ENCODE results near the gene APEX2. TPM values are rescaled to one million over a fixed set of nuclear protein-coding genes. Genes with fewer than 3 reads are reported as not detected.

APEX2 gene
- polyA plus RNA-seq, 1 donor from 2014 or later = 3.0 TPM

DNA sequence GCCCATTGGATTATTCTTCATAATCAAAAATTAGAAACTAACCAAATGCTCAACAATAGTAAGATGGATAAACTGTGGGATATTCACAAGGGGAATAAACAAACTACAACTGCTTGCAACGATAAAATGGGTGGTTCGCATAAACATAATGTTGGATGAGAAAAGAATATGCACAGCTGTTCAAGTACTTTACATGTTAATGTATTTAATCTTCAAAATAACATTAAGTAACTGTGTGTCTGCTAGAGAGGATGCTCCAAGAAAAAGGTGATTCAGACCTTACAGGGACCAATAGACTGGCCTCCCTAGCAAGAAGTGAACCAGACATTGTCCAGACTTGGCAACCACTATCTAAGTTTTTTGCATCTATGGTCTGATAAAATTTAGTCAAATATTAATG lies 8.5 kb upstream of the APEX2 start:
- Histone ChIP-seq H3K36me3 (ENCODE audit: insufficient read depth, low read length) (no peaks in the 10 kb centered on the region), H3K4me2 (ENCODE audit: low read length) (no peak overlapping the region), H2AFZ (ENCODE audit: low read depth, low read length) (no peak overlapping the region), H3K79me2 (replicated peaks; ENCODE audit: insufficient read depth, low read length) (no peaks in the 10 kb centered on the region), H4K20me1 (ENCODE audit: insufficient read depth) (no peaks in the 10 kb centered on the region), H3K4me3 (ENCODE audit: low read length) (no peak overlapping the region), H3K9ac (ENCODE audit: low read length) (no peak overlapping the region), H3K27ac (ENCODE audit: low read length) (no peak overlapping the region), H3K9me3 (ENCODE audit: low read length) (no peaks in the 10 kb centered on the region), H3F3A (ENCODE audit: insufficient read depth, low read length, poor library complexity, severe bottlenecking) (no peaks in the 10 kb centered on the region), H3K27me3 (ENCODE audit: insufficient read depth, low read depth, low read length) (no peaks in the 10 kb centered on the region), H3K9me2 (ENCODE audit: insufficient read depth, low read length) (no peaks in the 10 kb centered on the region)
- no peak for TF ChIP-seq EZH2 (IDR thresholded peaks at IDR 0.05; ENCODE audit: borderline replicate concordance, insufficient read depth, low read length, poor library complexity, severe bottlenecking)
- TF ChIP-seq POLR2AphosphoS5 (IDR thresholded peaks at IDR 0.05) = no peak
- TF ChIP-seq SMC3 (conservative IDR thresholded peaks at IDR 0.05; ENCODE audit: poor library complexity) = no peak
- TF ChIP-seq, protein P1, sequence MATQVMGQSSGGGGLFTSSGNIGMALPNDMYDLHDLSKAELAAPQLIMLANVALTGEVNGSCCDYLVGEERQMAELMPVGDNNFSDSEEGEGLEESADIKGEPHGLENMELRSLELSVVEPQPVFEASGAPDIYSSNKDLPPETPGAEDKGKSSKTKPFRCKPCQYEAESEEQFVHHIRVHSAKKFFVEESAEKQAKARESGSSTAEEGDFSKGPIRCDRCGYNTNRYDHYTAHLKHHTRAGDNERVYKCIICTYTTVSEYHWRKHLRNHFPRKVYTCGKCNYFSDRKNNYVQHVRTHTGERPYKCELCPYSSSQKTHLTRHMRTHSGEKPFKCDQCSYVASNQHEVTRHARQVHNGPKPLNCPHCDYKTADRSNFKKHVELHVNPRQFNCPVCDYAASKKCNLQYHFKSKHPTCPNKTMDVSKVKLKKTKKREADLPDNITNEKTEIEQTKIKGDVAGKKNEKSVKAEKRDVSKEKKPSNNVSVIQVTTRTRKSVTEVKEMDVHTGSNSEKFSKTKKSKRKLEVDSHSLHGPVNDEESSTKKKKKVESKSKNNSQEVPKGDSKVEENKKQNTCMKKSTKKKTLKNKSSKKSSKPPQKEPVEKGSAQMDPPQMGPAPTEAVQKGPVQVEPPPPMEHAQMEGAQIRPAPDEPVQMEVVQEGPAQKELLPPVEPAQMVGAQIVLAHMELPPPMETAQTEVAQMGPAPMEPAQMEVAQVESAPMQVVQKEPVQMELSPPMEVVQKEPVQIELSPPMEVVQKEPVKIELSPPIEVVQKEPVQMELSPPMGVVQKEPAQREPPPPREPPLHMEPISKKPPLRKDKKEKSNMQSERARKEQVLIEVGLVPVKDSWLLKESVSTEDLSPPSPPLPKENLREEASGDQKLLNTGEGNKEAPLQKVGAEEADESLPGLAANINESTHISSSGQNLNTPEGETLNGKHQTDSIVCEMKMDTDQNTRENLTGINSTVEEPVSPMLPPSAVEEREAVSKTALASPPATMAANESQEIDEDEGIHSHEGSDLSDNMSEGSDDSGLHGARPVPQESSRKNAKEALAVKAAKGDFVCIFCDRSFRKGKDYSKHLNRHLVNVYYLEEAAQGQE (IDR thresholded peaks at IDR 0.05; ENCODE audit: borderline replicate concordance) = no peak
- TF ChIP-seq TAF1 (IDR thresholded peaks at IDR 0.05; ENCODE audit: low read depth) = no peak
- no peak for TF ChIP-seq RAD21 (conservative IDR thresholded peaks at IDR 0.05)
- no peak for TF ChIP-seq MXI1 (conservative IDR thresholded peaks at IDR 0.05; ENCODE audit: poor library complexity, severe bottlenecking)
- TF ChIP-seq EP300 (conservative IDR thresholded peaks at IDR 0.05; ENCODE audit: poor library complexity, severe bottlenecking) = no peak
- TF ChIP-seq, protein P2, sequence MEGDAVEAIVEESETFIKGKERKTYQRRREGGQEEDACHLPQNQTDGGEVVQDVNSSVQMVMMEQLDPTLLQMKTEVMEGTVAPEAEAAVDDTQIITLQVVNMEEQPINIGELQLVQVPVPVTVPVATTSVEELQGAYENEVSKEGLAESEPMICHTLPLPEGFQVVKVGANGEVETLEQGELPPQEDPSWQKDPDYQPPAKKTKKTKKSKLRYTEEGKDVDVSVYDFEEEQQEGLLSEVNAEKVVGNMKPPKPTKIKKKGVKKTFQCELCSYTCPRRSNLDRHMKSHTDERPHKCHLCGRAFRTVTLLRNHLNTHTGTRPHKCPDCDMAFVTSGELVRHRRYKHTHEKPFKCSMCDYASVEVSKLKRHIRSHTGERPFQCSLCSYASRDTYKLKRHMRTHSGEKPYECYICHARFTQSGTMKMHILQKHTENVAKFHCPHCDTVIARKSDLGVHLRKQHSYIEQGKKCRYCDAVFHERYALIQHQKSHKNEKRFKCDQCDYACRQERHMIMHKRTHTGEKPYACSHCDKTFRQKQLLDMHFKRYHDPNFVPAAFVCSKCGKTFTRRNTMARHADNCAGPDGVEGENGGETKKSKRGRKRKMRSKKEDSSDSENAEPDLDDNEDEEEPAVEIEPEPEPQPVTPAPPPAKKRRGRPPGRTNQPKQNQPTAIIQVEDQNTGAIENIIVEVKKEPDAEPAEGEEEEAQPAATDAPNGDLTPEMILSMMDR (IDR thresholded peaks at IDR 0.05; ENCODE audit: poor library complexity, severe bottlenecking) = no peak

DNA sequence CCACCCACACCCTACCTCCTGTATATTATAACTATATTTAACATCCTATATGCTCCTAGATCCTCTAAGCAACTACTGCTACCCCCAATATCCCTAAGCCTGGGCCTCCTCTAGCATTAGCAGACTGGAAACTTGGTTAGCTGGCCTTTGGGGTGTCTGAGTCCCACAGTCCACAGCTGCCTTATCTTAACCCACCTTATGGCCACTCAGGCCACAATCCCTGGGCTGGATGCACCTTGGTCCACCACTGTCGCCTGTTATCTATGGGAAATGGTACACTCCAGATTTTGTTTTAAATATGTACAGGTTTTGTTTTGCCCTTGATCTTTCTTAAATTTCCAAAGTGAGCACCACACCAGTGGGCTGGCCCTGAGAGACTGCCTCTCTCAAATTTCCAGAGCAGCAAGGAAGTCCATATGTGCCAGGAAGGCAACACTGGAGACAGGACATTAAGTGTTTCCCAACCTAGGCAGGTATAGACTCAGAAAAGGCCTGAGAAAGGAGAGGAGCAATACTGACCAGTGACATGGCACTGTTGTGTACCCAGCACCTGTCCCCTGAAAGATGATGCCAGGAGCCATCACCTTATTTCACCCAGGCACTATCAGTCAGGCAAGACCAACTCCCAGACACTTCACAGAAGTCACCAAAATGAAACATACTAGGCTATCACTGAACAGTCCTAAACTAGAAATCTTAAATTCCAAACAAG lies 7.1 kb upstream of the APEX2 start:
- Histone ChIP-seq H3K27ac (ENCODE audit: low read length) (no peak overlapping the region), H4K20me1 (ENCODE audit: insufficient read depth) (no peaks in the 10 kb centered on the region), H3F3A (ENCODE audit: insufficient read depth, low read length, poor library complexity, severe bottlenecking) (no peaks in the 10 kb centered on the region), H3K4me2 (ENCODE audit: low read length) (no peak overlapping the region), H3K27me3 (ENCODE audit: insufficient read depth, low read depth, low read length) (no peaks in the 10 kb centered on the region), H3K79me2 (replicated peaks; ENCODE audit: insufficient read depth, low read length) (no peaks in the 10 kb centered on the region), H3K9me3 (ENCODE audit: low read length) (no peaks in the 10 kb centered on the region), H2AFZ (ENCODE audit: low read depth, low read length) (no peak overlapping the region), H3K36me3 (ENCODE audit: insufficient read depth, low read length) (no peaks in the 10 kb centered on the region), H3K4me3 (ENCODE audit: low read length) (no peak overlapping the region), H3K9ac (ENCODE audit: low read length) (no peak overlapping the region), H3K9me2 (ENCODE audit: insufficient read depth, low read length) (no peaks in the 10 kb centered on the region)
- TF ChIP-seq RAD21 (conservative IDR thresholded peaks at IDR 0.05) = no peak
- no peak for TF ChIP-seq TAF1 (IDR thresholded peaks at IDR 0.05; ENCODE audit: low read depth)
- no peak for TF ChIP-seq EZH2 (IDR thresholded peaks at IDR 0.05; ENCODE audit: borderline replicate concordance, insufficient read depth, low read length, poor library complexity, severe bottlenecking)
- no peak for TF ChIP-seq POLR2AphosphoS5 (IDR thresholded peaks at IDR 0.05)
- no peak for TF ChIP-seq EP300 (conservative IDR thresholded peaks at IDR 0.05; ENCODE audit: poor library complexity, severe bottlenecking)
- TF ChIP-seq, protein P2 (IDR thresholded peaks at IDR 0.05; ENCODE audit: poor library complexity, severe bottlenecking) = no peak
- TF ChIP-seq SMC3 (conservative IDR thresholded peaks at IDR 0.05; ENCODE audit: poor library complexity) = no peak
- TF ChIP-seq, protein P1 (IDR thresholded peaks at IDR 0.05; ENCODE audit: borderline replicate concordance) = no peak
- no peak for TF ChIP-seq MXI1 (conservative IDR thresholded peaks at IDR 0.05; ENCODE audit: poor library complexity, severe bottlenecking)
